NCI-H2107 (cell line): Measurements from ENCODE around the gene PODXL2.
"Not testable (repeated sequence)": the region's sequence is repeated elsewhere in the genome, so short reads cannot be mapped to it uniquely, and the experiment has no call there.

Experiments used
- DNase-seq: peaks from one replicate; lab custom pipeline; 2025; lab: John Stamatoyannopoulos, UW

PODXL2 gene

DNA sequence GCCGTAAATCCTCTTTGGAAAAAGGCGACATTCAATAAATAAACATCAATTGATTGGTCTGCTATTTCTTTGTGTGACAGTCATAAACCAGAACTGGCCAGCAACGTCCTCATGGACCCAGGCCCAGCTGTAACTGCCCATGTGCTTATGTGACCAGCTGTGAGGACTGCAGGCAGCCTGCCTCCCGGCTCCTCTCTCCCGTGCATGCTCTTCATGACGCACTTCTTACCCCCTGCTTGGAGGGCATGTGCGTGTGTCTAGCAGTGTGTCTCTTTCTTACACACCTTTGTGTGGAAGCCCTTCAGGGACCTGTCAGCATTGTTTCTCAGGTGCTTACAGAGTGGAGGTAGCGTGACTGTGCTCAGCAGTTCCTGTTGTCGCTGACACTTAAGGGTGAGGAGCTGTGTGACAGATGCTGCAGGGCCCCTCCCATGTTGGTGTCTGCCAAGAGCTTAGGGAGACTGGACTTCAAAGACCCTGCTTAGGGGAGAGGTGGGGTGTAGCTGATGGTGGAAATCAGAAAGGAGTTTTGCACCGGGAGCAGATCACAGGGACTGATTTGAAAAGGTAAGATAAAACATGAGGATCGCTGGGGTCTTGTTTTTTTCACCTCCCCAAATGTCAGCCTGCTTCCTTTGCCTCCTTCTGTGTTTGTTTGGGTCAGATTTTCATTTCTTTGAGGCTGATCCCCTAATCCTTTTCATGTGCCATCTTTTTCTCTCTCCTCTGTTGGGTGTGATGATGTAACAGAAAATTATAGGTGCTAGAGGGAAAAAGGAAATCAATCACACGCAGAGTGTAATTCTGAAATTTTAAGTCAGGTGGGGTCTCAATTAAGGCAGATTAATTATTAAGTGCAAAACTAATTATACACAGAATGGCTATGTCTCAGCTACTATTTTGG, 2.1 kb downstream of the PODXL2 start:
- peak; percentile 52 for DNase-seq

DNA sequence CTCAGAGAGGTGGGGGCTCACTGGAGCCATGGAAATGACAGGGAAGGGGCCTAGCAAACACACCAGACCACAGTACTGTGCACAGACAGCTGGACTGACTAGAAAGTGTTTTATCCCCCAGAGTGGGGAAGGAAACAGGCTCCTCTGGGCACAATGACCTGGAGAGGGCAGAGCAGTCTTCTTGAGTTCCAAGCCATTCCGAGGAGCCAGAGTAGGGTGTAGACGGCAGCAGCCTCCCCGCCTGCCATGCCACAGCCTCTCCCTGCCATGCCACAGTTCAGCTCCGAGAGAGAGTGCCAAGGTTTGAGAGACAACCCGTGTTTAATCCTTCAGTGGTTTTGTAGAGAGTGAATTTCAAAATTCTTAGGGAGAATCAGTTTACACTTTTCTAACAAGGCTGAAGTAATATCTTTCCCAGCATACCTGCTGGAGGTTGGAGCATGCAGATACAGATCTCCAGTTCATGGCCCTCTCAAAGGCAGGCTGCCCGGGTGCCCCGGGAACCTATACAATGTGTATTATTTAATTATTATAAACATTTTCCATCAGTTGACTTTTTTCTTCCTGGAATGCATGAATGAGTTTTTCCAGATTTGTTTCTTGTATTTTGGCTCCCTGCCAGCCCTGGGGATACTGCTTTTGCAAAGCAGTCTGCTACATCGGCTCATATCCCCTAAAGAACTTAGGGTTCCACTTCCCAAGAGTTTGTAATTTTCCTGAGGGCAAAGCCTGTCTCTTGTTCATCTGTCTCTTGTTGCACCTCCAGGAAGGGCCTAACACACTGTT, 3.2 kb downstream of the PODXL2 start:
- no peak for DNase-seq

DNA sequence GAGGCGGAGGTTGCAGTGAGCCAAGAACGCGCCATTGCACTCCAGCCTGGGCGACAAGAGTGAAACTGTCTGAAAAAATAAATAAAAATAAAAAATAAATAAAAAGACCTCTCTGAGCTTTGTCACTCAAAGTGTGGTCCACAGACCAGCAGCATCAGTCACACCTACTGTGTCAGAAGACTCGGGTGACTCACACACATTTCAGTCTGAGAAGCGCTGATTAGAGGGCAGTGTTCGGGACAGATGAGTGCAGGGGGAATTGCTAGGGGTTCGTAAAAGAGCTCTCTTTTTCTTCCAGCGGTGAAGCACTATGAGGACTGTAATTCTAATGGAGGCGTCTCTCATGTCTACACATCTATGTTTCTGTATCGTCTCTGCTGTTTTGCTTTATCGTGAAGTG, 5.7 kb downstream of the PODXL2 start:
- DNase-seq = no peak

DNA sequence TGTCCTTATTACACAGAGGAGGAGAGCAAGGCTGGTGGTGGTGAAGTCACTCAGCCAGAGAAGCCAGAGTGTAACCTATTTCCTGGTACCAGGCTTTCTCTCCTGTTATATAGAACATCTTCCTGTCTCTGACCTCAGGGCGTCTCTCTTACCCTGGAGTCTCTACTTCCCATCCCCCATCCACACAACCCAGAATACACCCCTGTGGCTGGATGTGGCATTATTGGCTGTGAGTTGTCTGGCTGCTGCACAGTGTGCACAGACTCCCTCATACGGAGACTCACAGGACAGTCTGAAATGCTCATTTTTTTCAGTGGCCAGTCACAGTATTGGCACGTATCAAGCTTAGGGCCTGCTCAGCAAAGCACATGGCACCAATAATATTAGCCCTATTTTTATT, 8.6 kb downstream of the PODXL2 start:
- DNase-seq = no peak

DNA sequence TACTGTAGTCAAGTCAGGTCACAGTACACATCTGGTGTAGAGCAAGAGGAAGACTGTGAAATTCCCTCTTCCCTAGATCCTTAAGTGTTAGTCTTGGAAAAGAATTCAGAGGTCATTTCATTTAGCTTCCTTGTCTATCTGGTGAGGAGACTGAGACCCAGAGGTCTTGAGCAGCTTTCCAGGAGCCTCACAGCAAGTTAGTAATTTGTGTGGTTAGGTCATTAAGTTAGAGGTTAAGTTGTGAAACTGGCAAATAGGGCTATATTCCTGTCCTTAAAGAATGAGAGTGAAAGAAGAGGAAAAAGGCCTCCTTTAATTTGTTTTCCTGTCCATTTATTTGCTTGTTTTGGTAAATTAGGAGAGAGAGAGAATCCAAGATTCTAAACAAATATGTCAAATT, 9.0 kb downstream of the PODXL2 start:
- no peak for DNase-seq

DNA sequence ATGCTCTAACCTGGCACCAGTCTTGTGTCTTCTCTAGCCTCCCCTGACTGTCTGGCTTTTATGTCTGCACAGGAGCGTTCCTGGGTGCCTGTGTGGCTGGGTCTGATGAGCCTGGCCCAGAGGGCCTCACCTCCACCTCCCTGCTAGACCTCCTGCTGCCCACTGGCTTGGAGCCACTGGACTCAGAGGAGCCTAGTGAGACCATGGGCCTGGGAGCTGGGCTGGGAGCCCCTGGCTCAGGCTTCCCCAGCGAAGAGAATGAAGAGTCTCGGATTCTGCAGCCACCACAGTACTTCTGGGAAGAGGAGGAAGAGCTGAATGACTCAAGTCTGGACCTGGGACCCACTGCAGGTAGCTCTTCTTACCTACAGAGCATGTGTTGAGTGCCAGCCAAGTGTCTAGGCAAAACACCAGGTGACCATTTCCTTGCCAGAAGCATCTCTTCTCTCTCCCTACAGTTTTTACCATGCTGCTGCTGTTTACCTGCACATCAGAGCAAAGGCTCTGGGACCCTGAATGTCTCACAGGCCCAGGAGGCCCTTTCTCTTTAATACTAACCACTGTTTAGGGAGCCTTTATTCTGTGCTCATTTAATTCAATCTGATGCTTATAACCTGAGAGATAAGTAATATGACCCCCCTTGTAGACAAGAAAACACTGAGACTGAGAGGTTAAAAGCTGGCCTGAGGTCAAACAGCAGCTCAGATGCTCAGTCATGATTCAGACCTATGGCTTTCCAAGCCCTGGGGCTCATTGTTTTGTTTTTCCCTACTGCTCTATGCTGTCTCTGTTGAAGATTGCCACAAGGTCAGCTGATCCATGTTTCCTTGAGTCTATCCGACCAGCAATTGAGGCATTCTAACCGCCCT, 10.4 kb downstream of the PODXL2 start:
- no peak for DNase-seq

DNA sequence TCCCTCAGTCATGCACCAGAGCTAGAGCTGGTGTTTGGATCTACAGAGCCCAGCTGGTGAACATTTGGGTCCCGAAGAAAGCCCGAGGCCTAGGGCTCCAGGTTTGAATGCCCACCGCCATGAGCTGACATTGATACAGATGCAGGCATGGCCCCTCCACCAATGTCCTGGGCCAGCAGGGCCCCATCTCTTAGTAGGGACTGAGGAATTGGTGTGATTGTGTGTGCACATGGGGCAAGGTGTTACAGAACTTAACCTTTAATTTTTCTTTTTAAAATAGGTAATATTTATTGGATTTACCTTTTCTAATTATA, 11.0 kb downstream of the PODXL2 start:
- DNase-seq = no peak

DNA sequence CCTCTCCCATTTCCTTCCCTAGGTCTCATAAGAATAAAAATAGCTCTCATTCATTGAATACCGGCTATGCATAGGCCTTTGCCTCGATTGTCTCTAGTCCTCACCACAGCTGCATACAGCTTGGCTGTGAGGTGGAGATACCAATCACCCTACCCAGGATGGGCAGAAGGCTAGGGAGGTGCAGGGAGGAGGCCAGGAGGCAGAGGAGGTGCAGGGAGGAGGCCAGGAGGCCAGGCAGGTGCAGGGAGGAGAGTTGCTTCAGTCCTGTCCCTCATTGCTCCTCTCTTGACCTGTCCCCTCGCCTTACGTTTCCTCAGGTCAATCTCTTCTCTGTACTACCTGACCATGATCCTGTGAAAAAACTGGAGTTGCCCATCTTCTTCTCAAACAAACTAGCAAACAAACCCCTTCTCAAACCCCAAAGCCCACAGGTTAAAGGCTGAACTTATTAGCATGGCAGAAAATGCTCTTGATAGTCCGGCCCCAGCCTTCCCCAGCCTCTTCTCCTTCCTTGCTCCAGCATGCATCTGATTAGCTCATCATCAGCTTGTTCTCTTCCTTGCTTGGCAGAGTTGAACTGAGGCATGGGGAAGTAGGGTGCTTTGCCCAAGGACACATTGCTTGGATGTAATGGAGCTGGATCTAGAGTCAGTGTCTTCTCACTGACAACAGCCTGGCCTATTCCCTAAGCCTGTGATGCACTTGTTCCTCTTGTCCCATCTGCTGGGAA, 15.8 kb downstream of the PODXL2 start:
- DNase-seq = no peak

DNA sequence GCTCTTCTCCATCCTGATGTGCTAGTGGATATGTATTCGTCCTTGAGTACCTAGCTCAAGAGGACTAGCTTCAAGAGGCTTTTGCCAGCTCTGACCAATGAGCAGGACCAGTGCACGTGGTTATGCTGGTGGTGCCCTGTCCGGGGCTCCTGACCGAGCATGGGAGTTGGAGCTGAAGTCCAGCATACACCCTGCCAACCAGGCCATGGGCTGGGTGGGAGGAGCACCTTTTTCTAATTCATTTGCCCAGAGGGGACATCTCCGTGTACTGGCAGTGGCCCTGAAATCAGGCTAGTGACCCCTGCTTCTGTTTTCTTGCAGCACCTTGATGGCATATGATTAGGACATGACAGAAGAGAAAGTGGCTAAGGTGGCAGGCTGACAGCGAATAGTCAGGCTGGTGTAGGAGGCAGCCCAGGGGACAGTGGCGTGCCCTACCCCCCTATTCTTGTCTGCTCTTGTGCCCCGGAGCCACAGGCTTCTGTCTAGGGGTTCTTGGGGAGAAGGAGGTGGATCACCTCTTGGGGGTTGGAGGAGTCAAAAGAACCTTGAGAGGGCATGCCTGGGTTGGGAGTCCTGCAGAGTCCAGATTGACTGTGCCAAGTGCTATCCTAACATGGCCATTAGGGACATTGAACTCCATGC, 16.5 kb downstream of the PODXL2 start:
- DNase-seq = no peak

DNA sequence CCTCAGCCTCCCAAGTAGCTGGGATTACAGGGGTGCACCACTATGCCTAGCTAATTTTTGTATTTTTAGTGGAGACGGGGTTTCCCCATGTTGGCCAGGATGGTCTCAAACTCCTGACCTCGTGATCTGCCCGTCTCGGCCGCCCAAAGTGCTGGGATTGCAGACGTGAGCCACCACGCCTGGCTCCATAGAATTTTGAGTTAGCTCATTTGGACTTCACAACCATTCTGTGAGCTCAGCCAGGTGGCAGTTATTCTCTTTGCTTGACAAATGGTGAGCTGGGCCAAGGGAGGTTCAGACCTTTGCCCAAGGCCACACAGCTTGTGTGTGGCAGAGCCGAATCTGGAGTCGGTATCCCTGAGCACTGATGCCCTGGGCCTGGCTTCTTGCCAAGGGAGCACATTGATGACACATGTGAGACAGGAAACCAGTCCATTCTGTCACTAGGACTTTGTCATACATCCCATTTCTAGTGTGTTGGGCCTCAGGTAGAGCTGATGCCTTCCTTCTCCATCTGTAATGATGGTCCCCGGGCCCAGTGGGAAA, 17.6 kb downstream of the PODXL2 start:
- DNase-seq = no peak

DNA sequence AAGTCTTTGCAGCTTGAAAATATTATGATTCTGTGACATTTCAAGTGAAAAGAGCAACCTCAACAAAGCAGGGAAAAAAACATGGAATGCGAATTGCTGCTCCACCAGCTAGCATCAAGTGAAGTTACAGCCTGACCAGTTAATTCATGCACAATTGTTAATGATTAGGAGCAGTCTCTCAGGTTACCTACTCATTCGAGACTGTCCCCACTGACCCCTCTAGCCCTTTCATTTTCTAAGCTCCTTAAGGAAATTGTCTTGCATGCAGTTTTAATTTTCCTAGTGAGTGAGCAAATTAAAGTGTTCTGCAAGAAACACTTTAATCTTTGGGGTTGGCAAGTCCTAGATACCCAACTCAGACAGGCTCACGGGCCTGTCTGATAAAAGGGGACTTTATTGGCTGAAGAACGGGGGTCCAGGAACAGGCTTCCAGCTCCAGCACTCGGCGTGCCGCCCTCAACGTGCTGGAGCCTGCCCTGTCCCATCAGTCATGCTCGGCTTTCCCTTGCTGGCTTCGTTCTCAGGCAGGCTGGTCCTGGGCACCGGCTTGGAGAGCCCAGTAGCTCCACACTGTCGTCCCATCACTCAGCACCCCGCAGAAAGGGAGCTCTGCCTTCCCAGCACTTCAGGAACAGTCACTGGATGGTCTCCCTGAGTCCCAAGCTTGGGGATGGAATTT, 18.3 kb downstream of the PODXL2 start:
- DNase-seq = no peak

DNA sequence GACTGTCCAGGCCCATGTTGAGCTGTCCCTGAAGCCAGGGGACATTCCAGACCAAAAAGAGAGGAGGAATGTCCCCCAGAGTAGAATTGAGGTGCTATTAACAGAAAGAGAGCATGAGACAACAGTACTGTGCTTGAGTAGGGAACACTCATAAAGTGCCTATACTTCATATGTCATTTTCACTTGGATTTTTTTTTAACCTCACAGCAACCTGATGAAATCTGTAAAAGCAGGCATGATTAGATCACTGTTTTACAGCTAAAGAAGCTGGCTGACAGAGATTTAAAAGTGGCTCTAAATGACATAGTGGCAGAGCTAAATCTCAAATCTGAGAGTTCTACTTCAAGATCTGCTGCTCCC, 18.8 kb downstream of the PODXL2 start:
- no peak for DNase-seq

DNA sequence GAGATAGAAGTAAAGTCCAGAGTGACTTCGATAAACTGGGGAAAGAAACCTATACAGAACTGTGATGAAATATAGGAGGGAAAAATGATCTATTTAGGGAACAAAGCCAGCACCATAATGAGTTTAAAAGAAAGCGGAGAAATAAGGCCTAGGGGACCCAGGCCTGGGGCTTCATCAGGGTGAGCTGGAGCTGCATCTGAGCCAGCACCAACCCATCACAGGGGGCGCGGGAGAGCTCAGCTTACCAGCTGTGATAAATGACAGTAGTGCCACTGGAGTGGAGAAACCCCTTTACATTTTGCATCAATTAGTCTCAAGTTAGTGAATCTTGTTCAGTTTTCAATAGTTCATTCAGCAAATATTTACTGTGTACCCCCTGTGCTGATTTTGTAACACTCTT, 21.3 kb downstream of the PODXL2 start:
- no peak for DNase-seq

DNA sequence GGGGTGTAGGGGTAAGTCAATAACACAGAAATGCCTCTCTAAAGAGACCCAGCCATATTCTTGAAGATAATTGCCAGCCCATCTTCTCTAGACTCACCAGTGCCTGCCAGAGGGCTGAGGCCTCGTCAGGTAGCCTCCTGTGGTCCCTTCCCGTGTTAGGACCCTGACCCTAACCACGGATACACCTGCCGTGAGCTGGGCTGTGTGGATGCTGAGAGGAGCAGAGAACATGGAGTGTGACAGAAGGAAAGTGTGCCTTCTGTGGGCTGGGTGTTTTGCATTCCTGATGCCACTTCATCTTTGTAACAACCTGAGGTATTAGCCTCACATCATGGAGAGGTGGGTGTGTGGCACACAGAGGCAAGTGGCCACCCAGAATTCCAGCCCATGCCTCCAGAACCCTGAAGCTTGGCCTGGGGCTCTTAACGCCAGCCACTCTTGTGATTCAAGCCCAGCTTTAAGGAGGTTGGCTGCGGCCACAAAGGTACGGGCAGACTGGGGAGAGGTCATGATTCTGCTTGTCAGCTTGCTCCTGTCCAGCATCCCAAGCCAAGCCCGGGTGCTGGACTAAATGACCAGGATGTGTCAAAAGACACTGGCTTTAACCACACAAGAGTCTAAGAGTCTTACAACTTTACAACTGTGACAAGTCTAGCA, 22.7 kb downstream of the PODXL2 start:
- DNase-seq = no peak

DNA sequence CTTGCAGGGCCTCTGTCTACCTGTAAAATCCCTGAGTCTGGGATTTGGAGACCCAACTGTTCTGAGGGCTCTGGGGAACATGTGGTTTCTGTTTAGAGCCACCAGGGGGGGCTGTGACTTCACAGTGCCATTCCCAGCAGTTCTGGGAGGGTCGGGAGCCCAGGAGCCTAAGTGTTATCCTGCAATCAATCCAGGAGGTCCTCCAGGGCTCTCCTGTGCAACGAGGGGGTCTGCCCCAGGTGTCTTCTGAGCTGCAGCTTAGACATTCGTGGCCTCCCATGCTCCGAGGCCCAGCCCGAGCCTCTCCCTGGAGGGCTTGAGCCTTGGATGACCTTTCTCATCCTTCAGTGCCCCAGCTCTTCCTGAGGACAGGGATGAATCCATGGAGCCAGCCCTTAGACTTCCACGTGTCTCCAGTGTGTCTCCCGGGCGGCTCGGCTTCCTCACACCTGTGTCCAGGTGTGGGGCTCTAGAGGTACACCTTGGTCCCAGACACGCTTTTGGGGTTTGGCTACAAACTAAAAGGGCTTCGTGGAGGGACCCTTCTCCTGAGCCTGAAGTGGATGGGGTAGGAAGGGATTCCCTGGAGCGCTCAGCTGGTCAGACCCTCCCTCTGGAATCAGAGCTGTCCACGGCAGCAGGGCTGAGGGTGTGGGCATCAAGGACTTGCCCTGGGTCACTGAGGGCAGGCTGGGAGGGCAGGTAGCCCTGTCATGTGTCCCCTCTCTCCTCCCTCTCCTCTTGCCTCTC, 23.4 kb downstream of the PODXL2 start:
- DNase-seq = no peak

DNA sequence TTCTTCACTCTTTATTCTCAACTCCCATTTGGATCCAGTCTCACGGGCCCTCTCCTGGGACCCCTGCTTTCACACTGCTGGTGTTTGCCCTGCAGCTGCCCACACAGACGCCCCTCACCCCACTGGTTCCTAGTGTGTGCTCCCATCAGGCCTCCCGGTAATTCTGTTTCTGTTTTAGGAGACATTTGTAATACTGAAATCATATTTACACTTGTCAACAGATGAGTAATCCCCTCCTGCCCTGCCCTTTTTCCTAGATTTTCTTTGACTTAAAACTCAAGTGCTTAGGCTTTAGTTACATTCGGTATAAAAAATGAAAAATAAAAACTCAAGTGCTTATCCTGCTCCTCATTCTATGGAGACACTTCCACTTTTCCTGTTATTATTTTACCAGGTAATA, 25.4 kb downstream of the PODXL2 start:
- DNase-seq = no peak

DNA sequence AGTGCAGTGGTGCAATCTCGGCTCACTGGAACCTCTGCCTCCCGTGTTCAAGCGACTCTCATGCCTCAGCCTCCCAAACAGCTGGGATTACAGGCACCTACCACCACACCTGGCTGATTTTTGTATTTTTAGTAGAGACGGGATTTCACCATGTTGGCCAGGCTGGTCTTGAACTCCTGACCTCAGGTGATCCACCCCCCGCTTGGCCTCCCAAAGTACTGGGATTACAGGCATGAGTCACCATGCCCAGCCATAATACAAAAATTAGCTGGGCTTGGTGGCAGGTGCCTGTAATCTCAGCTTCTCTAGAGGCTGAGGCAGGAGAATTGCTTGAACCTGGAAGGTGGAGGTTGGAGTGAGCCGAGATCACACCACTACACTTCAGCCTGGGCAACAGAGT, 26.0 kb downstream of the PODXL2 start:
- not testable (repeated sequence) for DNase-seq

DNA sequence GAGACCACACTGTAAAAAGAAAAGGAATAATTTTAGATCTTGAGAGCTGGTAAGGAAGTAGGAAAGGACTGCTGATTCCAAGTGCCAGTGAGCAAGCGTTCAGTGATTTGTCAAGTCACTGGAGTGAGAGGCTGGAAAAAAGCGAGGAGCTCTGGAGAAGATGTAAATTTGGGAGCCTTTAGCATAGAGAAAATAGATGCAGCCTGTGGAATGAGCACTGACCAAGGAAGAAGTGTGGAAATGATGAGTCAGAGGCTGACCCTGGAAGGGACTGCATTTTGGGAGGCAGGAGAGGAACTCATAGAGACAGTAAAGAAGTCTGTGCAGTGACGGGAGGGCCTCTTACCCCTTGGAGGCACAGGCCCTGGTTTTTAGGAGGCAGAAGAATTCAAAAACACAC, 26.7 kb downstream of the PODXL2 start:
- DNase-seq = no peak

DNA sequence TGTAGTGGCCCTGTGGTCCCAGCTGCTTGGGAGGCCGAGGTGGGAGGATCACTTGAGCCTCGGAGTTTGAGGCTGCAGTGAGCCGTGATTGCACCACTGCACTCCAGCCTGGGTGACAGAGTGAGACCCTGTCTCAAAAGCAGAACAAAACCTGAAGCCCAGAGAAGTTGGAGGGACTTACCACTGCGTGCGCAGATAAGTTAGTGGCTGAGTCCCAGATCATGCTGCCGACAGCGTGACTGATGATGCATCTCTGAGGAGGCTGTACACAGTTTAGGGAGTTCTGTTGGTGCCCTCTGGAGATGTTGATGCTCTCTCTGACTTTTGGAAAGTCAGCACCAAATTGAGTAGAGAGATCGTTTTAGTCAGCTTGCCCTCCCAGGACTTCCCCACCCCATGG, 27.9 kb downstream of the PODXL2 start:
- DNase-seq = no peak
